A549 (cell line): ENCODE data around the gene POMT1. TPM values are rescaled to one million over a fixed set of nuclear protein-coding genes. Genes with fewer than 3 reads are reported as not detected.

ENCODE experiments used
- ATAC-seq, 2 experiments: fragments of 200-7000 bp in 1 of 2; fragments of >200 bp in 1 of 2; cut with Nextera tagmentation in 1 of 2; cut with Tn5 transposase in 1 of 2; 3 replicates each; pipeline versions ENCODE4 v1.8.0 to v1.9.1; 2018 to 2020; ENCODE audit warnings: mild to moderate bottlenecking in 1 of 2, moderate library complexity in 1 of 2
- CTCF ChIA-PET: fragments of 300-600 bp; sonication (Branson Sonifier 250); formaldehyde crosslinking; extraction: SDS; loops from one replicate; lab custom pipeline; 2021; ENCODE audit warnings: antibody characterized with exemption, inconsistent platforms; lab: Yijun Ruan, JAX
- POLR2A ChIA-PET: fragments of 350-600 bp; formaldehyde crosslinking; extraction: SDS; loops from one replicate; lab custom pipeline; 2021; ENCODE audit warnings: antibody characterized with exemption, inconsistent platforms; lab: Yijun Ruan, JAX
- DNase-seq, 2 experiments: peaks; one replicate each; pipeline versions ENCODE4 v3.0.0 to v3.0.0-alpha.2; 2011 to 2016; ENCODE audit warnings: low read depth in 1 of 2, low spot score in 1 of 2
- FAIRE-seq: peaks from 2 replicates; lab custom pipeline; 2011; peaks lifted over from hg19 to GRCh38; lab: Jason Lieb, UNC
- H3K27ac ChIP-seq, 2 experiments: fragments of >200 bp; sonication (Bioruptor Twin); formaldehyde crosslinking; 3 replicates each; pipeline ENCODE4 v1.5.1; 2016 to 2017
- H3K4me1 ChIP-seq: fragments of >200 bp; sonication (Bioruptor Twin); formaldehyde crosslinking; 3 replicates; pipeline ENCODE4 v1.6.1; 2016
- H3K4me2 ChIP-seq: fragments of >200 bp; sonication (Bioruptor Twin); formaldehyde crosslinking; 3 replicates; pipeline ENCODE4 v1.6.1; 2016
- H3K4me3 ChIP-seq: fragments of >200 bp; sonication (Bioruptor Twin); formaldehyde crosslinking; 3 replicates; pipeline ENCODE4 v1.5.1; 2016
- H3K9me3 ChIP-seq: fragments of >200 bp; sonication (Bioruptor Twin); formaldehyde crosslinking; 3 replicates; pipeline ENCODE4 v1.6.1; 2016
- BHLHE40 ChIP-seq: IDR thresholded peaks from 2 replicates; pipeline ENCODE4 v1.6.1; 2012; ENCODE audit warnings: low read depth, low read length, inconsistent platforms
- CHD2 ChIP-seq: fragments of 150-350 bp; IDR thresholded peaks from 2 replicates; pipeline ENCODE4 v1.6.1; 2014; ENCODE audit warnings: low read length; ENCODE audit not compliant: partially characterized antibody
- EHF ChIP-seq: fragments of 250-450 bp; sonication (Bioruptor Pico); IDR thresholded peaks from 2 replicates; pipeline ENCODE4 v1.5.0; 2020; ENCODE audit warnings: mild to moderate bottlenecking
- FOXS1 ChIP-seq: fragments of 250-450 bp; sonication (Bioruptor Pico); IDR thresholded peaks from 2 replicates; pipeline ENCODE4 v1.5.0; 2020; ENCODE audit warnings: mild to moderate bottlenecking, moderate library complexity
- GATA3 ChIP-seq: IDR thresholded peaks from 2 replicates; pipeline ENCODE4 v1.6.1; 2012; ENCODE audit warnings: borderline replicate concordance
- HDAC2 ChIP-seq: fragments of 200-600 bp; sonication (generic); IDR thresholded peaks from 2 replicates; pipeline ENCODE4 v1.6.1; 2016
- HOXB13 ChIP-seq: fragments of 250-450 bp; sonication (Bioruptor Pico); IDR thresholded peaks from 2 replicates; pipeline ENCODE4 v1.5.0; 2020; ENCODE audit warnings: low read depth, mild to moderate bottlenecking, moderate library complexity
- JUN ChIP-seq, 2 experiments: fragments of >200 bp; sonication (Bioruptor Twin); formaldehyde crosslinking; IDR thresholded peaks; 2 replicates in 1 of 2; 3 replicates in 1 of 2; pipeline ENCODE4 v1.6.1; 2016 to 2017
- JUNB ChIP-seq: fragments of >200 bp; sonication (Bioruptor Twin); formaldehyde crosslinking; IDR thresholded peaks from 2 replicates; pipeline ENCODE4 v1.6.1; 2016
- MAZ ChIP-seq: fragments of 150-350 bp; IDR thresholded peaks from 2 replicates; pipeline ENCODE4 v1.6.1; 2014; ENCODE audit warnings: antibody characterized with exemption, low read depth, low read length, borderline replicate concordance
- NPAS2 ChIP-seq: fragments of 250-450 bp; sonication (Bioruptor Pico); IDR thresholded peaks from 2 replicates; pipeline ENCODE4 v1.8.0; 2022; ENCODE audit warnings: mild to moderate bottlenecking, moderate library complexity, borderline replicate concordance
- NR3C1 ChIP-seq: fragments of >200 bp; sonication (Bioruptor Twin); formaldehyde crosslinking; IDR thresholded peaks from 3 replicates; pipeline ENCODE4 v1.6.1; 2017
- POLR2A ChIP-seq: IDR thresholded peaks from 2 replicates; pipeline ENCODE4 v1.6.1; 2012; ENCODE audit warnings: mild to moderate bottlenecking, low read length
- RCOR1 ChIP-seq: fragments of 150-350 bp; IDR thresholded peaks from 2 replicates; pipeline ENCODE4 v1.6.1; 2014; ENCODE audit warnings: antibody characterized with exemption, low read length, low read depth
- SREBF2 ChIP-seq: fragments of 450-650 bp; IDR thresholded peaks from 2 replicates; pipeline ENCODE4 v1.6.1; 2014; ENCODE audit warnings: mild to moderate bottlenecking, moderate library complexity
- ZC3H11A ChIP-seq: fragments of 450-650 bp; IDR thresholded peaks from 2 replicates; pipeline ENCODE4 v1.6.1; 2014; ENCODE audit warnings: antibody characterized with exemption, mild to moderate bottlenecking
- ZNF302 ChIP-seq: fragments of 250-450 bp; sonication (Bioruptor Pico); IDR thresholded peaks from 2 replicates; pipeline ENCODE4 v1.9.0; 2021; ENCODE audit warnings: inconsistent platforms, mild to moderate bottlenecking, moderate library complexity
- WGBS: methylation state at CpG from one replicate; pipeline ENCODE4 v1.1.6; 2017; ENCODE audit errors: missing lambda C conversion rate; 5-methylcytosine and 5-hydroxymethylcytosine counted together
- polyA plus RNA-seq, 4 experiments: library from polyadenylated mRNA; depleted of rRNA in 3 of 4; stranded (reverse); fragments of >200 nt; fragmentation: RNase III in 1 of 4; extraction: RNeasy Plus Mini Kit Qiagen cat#74134 plus additional on column Dnase treatment in 1 of 4; gene quantifications; 2 replicates in 3 of 4; 3 replicates in 1 of 4; pipeline ENCODE4 v1.2.3, GENCODE V29; 2011 to 2017
- TF ChIP-seq, protein P1 (sequence below): IDR thresholded peaks from 2 replicates; pipeline ENCODE4 v1.6.1; 2012; ENCODE audit warnings: low read depth, borderline replicate concordance
- TF ChIP-seq, protein P2 (sequence below): fragments of >200 bp; sonication (Bioruptor Twin); formaldehyde crosslinking; IDR thresholded peaks from 2 replicates; pipeline ENCODE4 v1.6.1; 2016
- TF ChIP-seq, protein P3 (sequence below): IDR thresholded peaks from 2 replicates; pipeline ENCODE4 v1.6.1; 2012
- TF ChIP-seq, protein P4 (sequence below): IDR thresholded peaks from 2 replicates; pipeline ENCODE4 v1.6.1; 2012
- TF ChIP-seq, protein P5 (sequence below): fragments of 250-450 bp; sonication (Bioruptor Pico); IDR thresholded peaks from 2 replicates; pipeline ENCODE4 v1.5.0; 2021; ENCODE audit warnings: mild to moderate bottlenecking, moderate library complexity, borderline replicate concordance
- TF ChIP-seq, protein P6 (sequence below): fragments of 150-350 bp; IDR thresholded peaks from 2 replicates; pipeline ENCODE4 v1.6.1; 2014; ENCODE audit warnings: low read depth, mild to moderate bottlenecking, low read length

The POMT1 gene
- polyA plus RNA-seq, 2 of the 4 experiments (the other 2 are of a cell fraction): 16.5 to 17.7 TPM

DNA sequence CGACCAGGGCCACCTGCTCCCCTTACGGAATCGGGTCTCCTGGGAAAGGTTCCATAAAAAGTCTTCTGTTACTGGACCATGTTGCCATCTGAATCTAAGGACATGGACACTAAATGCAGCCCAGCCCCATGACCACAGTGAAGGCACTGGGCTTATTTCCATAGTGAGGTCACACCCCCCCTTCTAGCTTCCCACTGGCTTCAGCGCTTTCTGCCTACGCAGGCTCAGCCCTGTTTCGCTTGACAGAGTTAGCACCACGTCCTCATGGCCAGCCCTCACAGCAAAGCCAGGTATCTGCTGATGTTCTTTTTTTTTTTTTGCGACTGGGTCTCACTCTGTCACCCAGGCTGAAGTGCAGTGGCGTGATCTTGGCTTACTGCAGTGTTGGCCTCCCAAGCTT lies 14.2 kb downstream of the POMT1 start:
- H3K9me3 ChIP-seq: no peaks in the 10 kb centered on the region
- TF ChIP-seq ZNF302 (no peak), EHF (CRISPR knock-in tag) (no peak), GATA3 (no peak)
- TF ChIP-seq, protein P1, sequence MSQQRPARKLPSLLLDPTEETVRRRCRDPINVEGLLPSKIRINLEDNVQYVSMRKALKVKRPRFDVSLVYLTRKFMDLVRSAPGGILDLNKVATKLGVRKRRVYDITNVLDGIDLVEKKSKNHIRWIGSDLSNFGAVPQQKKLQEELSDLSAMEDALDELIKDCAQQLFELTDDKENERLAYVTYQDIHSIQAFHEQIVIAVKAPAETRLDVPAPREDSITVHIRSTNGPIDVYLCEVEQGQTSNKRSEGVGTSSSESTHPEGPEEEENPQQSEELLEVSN: no peak
- TF ChIP-seq, protein P2, sequence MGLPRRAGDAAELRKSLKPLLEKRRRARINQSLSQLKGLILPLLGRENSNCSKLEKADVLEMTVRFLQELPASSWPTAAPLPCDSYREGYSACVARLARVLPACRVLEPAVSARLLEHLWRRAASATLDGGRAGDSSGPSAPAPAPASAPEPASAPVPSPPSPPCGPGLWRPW: no peak
- H3K27ac ChIP-seq: no peak overlapping the region
- ChIA-PET CTCF (interaction anchor here (1.5 to 2.8 kb wide), 2 partner anchors 74 to 223 kb away, joined by 4 to 7 read pairs; no protein-coding TSS in a partner anchor), POLR2A (no interaction called here)
- no peak for ATAC-seq
- no peak overlapping the region for H3K4me2 ChIP-seq
- no peaks in the 10 kb centered on the region for H3K4me1 ChIP-seq
- no peak for FAIRE-seq
- no peak for DNase-seq
- WGBS: 93% methylated on average over 9 of the region's 9 CpGs
- H3K4me3 ChIP-seq: no peak overlapping the region

DNA sequence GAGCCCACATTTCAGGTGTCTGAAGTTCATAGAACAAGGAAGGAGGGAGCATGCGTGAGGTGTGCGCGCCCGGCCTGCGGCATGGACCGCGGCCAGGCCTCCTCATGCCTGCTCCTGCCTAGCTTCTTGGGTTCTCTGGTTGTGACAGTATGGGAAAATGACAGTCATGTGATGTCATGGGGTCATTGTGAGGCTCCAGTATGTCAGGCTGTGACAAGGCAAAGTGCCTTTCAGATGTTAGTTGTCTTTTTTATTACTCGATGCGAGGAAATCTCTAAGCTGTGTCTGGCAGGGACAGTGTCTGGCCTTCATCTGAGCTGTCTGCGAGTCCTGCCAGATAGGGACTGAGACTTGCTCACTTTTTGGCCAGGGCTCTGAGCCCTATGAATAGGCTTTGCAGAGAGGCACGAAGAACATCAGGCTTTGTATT lies 15.1 kb downstream of the POMT1 start:
- Histone ChIP-seq H3K4me1 (no peaks in the 10 kb centered on the region), H3K4me3 (no peak overlapping the region), H3K4me2 (no peak overlapping the region), H3K27ac (no peak overlapping the region), H3K9me3 (no peaks in the 10 kb centered on the region)
- WGBS: 97% methylated on average over 11 of the region's 11 CpGs
- TF ChIP-seq, protein P3, sequence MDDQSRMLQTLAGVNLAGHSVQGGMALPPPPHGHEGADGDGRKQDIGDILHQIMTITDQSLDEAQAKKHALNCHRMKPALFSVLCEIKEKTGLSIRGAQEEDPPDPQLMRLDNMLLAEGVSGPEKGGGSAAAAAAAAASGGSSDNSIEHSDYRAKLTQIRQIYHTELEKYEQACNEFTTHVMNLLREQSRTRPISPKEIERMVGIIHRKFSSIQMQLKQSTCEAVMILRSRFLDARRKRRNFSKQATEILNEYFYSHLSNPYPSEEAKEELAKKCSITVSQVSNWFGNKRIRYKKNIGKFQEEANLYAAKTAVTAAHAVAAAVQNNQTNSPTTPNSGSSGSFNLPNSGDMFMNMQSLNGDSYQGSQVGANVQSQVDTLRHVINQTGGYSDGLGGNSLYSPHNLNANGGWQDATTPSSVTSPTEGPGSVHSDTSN: no peak
- TF ChIP-seq JUN (IDR thresholded peaks at IDR 0.05) (no peak), BHLHE40 (no peak), RCOR1 (no peak), CHD2 (no peak), SREBF2 (no peak), EHF (CRISPR knock-in tag) (no peak), HDAC2 (no peak), NPAS2 (CRISPR knock-in tag) (no peak), FOXS1 (CRISPR knock-in tag) (no peak), HOXB13 (no peak), MAZ (no peak), ZC3H11A (no peak)
- TF ChIP-seq, protein P4, sequence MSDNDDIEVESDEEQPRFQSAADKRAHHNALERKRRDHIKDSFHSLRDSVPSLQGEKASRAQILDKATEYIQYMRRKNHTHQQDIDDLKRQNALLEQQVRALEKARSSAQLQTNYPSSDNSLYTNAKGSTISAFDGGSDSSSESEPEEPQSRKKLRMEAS: no peak
- no peak for DNase-seq
- no peak for ATAC-seq
- ChIA-PET POLR2A (no interaction called here), CTCF (interaction anchor here (1.5 to 2.8 kb wide), 3 partner anchors 11 to 223 kb away, joined by 4 to 7 read pairs (median 4); no protein-coding TSS in a partner anchor)
- no peak for FAIRE-seq

DNA sequence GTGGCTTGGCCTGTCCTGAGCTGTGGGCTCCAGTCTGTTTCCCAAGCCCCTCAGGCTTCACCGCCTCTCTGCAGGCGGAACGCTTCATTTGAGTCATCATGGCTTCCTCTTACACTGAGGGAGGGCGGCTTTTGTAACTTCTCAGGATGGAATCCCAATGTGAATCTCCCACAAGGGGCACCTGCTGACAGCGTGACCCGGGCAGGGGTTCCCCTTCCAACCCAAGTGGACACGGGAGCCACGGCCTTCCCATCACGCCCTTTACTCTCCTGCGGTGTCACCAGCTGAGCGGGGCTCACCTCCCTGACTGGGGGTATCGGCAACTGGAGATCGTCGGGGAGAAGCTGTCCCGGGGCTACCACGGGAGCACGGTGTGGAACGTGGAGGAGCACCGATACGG lies 15.8 kb downstream of the POMT1 start:
- TF ChIP-seq, protein P5, sequence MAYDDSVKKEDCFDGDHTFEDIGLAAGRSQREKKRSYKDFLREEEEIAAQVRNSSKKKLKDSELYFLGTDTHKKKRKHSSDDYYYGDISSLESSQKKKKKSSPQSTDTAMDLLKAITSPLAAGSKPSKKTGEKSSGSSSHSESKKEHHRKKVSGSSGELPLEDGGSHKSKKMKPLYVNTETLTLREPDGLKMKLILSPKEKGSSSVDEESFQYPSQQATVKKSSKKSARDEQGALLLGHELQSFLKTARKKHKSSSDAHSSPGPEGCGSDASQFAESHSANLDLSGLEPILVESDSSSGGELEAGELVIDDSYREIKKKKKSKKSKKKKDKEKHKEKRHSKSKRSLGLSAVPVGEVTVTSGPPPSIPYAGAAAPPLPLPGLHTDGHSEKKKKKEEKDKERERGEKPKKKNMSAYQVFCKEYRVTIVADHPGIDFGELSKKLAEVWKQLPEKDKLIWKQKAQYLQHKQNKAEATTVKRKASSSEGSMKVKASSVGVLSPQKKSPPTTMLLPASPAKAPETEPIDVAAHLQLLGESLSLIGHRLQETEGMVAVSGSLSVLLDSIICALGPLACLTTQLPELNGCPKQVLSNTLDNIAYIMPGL: no peak
- TF ChIP-seq NR3C1 (no peak), SREBF2 (no peak), POLR2A (no peak), GATA3 (no peak), ZC3H11A (no peak), JUN (IDR thresholded peaks at IDR 0.05) (no peak), JUNB (no peak), EHF (CRISPR knock-in tag) (no peak)
- TF ChIP-seq, protein P6, sequence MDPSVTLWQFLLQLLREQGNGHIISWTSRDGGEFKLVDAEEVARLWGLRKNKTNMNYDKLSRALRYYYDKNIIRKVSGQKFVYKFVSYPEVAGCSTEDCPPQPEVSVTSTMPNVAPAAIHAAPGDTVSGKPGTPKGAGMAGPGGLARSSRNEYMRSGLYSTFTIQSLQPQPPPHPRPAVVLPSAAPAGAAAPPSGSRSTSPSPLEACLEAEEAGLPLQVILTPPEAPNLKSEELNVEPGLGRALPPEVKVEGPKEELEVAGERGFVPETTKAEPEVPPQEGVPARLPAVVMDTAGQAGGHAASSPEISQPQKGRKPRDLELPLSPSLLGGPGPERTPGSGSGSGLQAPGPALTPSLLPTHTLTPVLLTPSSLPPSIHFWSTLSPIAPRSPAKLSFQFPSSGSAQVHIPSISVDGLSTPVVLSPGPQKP: no peak
- TF ChIP-seq, all 56 proteins: peak for 0
- H3K4me1 ChIP-seq: no peaks in the 10 kb centered on the region
- no peaks in the 10 kb centered on the region for H3K9me3 ChIP-seq
- ATAC-seq (no peak), DNase-seq (no peak), FAIRE-seq (no peak)
- H3K27ac ChIP-seq: no peak overlapping the region
- 97% methylated on average over 20 of the region's 20 CpGs for WGBS
- H3K4me2 ChIP-seq: no peak overlapping the region
- no peak overlapping the region for H3K4me3 ChIP-seq
- POLR2A ChIA-PET: no interaction called here
- CTCF ChIA-PET: interaction anchor here (2.2 to 2.8 kb wide), 2 partner anchors 12 to 73 kb away, joined by 4 to 7 read pairs; no protein-coding TSS in a partner anchor
